CD14-positive monocyte (primary cell): ENCODE results near the gene SMIM13. TPM values are rescaled to one million over a fixed set of nuclear protein-coding genes. Genes with fewer than 3 reads are reported as not detected.

Experiments used
- DNase-seq, 3 donors: peaks; one replicate each; pipeline ENCODE4 v3.0.0-alpha.2; 2011 to 2022
- H2AFZ ChIP-seq: 2 replicates; pipeline ENCODE4 v1.6.0; 2012; ENCODE audit warnings: mild to moderate bottlenecking, low read depth, low read length, inconsistent platforms; ENCODE audit not compliant: insufficient read depth, poor library complexity, severe bottlenecking
- H3K27ac ChIP-seq, 2 donors: 1 replicate in 1 of 2; 2 replicates in 1 of 2; pipeline ENCODE4 v1.5.1; 2012 to 2013; ENCODE audit warnings: low read length in 2 of 2, control low read depth in 1 of 2, inconsistent platforms in 1 of 2, low read depth in 1 of 2, mild to moderate bottlenecking in 1 of 2
- H3K27me3 ChIP-seq, 2 donors: one replicate each; pipeline versions ENCODE4 v1.6.0 to v1.6.1; 2011 to 2013; ENCODE audit warnings: low read length in 2 of 2; ENCODE audit not compliant: control insufficient read depth in 2 of 2, insufficient read depth in 2 of 2
- H3K36me3 ChIP-seq, 2 donors: replicated peaks in 1 of 2; 1 replicate in 1 of 2; 2 replicates in 1 of 2; pipeline versions ENCODE4 v1.5.1 to v1.6.1; 2012 to 2013; ENCODE audit warnings: low read length in 2 of 2, control low read depth in 1 of 2, inconsistent platforms in 1 of 2, mild to moderate bottlenecking in 1 of 2; ENCODE audit not compliant: insufficient read depth in 2 of 2, control insufficient read depth in 1 of 2
- H3K4me1 ChIP-seq, 2 donors: 1 replicate in 1 of 2; 2 replicates in 1 of 2; pipeline versions ENCODE4 v1.5.1 to v1.6.1; 2012 to 2013; ENCODE audit warnings: low read length in 2 of 2, control low read depth in 1 of 2, inconsistent platforms in 1 of 2, mild to moderate bottlenecking in 1 of 2, moderate library complexity in 1 of 2; ENCODE audit not compliant: insufficient read depth in 2 of 2, control insufficient read depth in 1 of 2
- H3K4me2 ChIP-seq: replicated peaks from 2 replicates; pipeline ENCODE3; 2012; ENCODE audit warnings: low read length, moderate library complexity, mild to moderate bottlenecking; ENCODE audit not compliant: poor library complexity, severe bottlenecking; ENCODE audit errors: extremely low read depth
- H3K4me3 ChIP-seq, 3 experiments: fragments of 200-600 bp in 1 of 3; sonication (generic) in 1 of 3; replicated peaks in 1 of 3; 1 replicate in 2 of 3; 2 replicates in 1 of 3; pipeline ENCODE4 v1.5.1; 2011 to 2013; ENCODE audit warnings: low read length in 3 of 3, mild to moderate bottlenecking in 3 of 3, control low read depth in 2 of 3, low read depth in 2 of 3, inconsistent platforms in 1 of 3, moderate library complexity in 1 of 3
- H3K79me2 ChIP-seq: 2 replicates; pipeline ENCODE4 v1.6.0; 2012; ENCODE audit warnings: mild to moderate bottlenecking, control low read depth, inconsistent platforms, low read length, moderate library complexity; ENCODE audit not compliant: insufficient read depth
- H3K9ac ChIP-seq: 2 replicates; pipeline ENCODE4 v1.6.0; 2017; ENCODE audit warnings: low read length, mild to moderate bottlenecking; ENCODE audit not compliant: insufficient read depth, poor library complexity, severe bottlenecking
- H3K9me3 ChIP-seq, 2 donors: replicated peaks in 1 of 2; 1 replicate in 1 of 2; 2 replicates in 1 of 2; pipeline versions ENCODE4 v1.5.1 to v1.6.1; 2012 to 2013; ENCODE audit warnings: low read length in 2 of 2, control low read depth in 1 of 2; ENCODE audit not compliant: control insufficient read depth in 1 of 2, insufficient read depth in 1 of 2
- H4K20me1 ChIP-seq: 2 replicates; pipeline ENCODE4 v1.6.0; 2012; ENCODE audit warnings: mild to moderate bottlenecking, low read length, control low read depth, moderate library complexity; ENCODE audit not compliant: insufficient read depth
- H3K27ac Mint-ChIP-seq, 7 donors: one replicate each; pipeline ENCODE4 v1.8.0; 2020; ENCODE audit warnings: mild to moderate bottlenecking in 7 of 7, mixed read lengths in 7 of 7, moderate library complexity in 6 of 7, inconsistent platforms in 2 of 7
- H3K27me3 Mint-ChIP-seq, 3 donors: one replicate each; pipeline ENCODE4 v1.8.0; 2021 to 2022; ENCODE audit warnings: low read depth in 3 of 3, mild to moderate bottlenecking in 3 of 3, mixed read lengths in 3 of 3, moderate library complexity in 3 of 3, inconsistent platforms in 1 of 3
- H3K36me3 Mint-ChIP-seq, 2 donors: one replicate each; pipeline ENCODE4 v1.8.0; 2020; ENCODE audit warnings: mixed read lengths in 2 of 2, inconsistent platforms in 1 of 2, mild to moderate bottlenecking in 1 of 2
- H3K4me1 Mint-ChIP-seq: one replicate; pipeline ENCODE4 v1.8.0; 2020; ENCODE audit warnings: mild to moderate bottlenecking, mixed read lengths
- H3K4me3 Mint-ChIP-seq, 2 donors: one replicate each; pipeline ENCODE4 v1.8.0; 2020; ENCODE audit warnings: mild to moderate bottlenecking in 2 of 2, mixed read lengths in 2 of 2, moderate library complexity in 1 of 2
- H3K9me3 Mint-ChIP-seq, 7 donors: one replicate each; pipeline ENCODE4 v1.8.0; 2020 to 2022; ENCODE audit warnings: mixed read lengths in 7 of 7, mild to moderate bottlenecking in 6 of 7, moderate library complexity in 6 of 7, inconsistent platforms in 2 of 7
- CTCF ChIP-seq: fragments of 200-600 bp; IDR thresholded peaks from one replicate; pipeline ENCODE4 v1.8.0; 2022; ENCODE audit warnings: antibody characterized with exemption, mild to moderate bottlenecking
- WGBS: methylation state at CpG from one replicate; pipeline ENCODE4 v1.1.5; 2013; ENCODE audit warnings: missing lambda C conversion rate; ENCODE audit not compliant: insufficient coverage; 5-methylcytosine and 5-hydroxymethylcytosine counted together
- intact Hi-C, 2 donors: fragments of 100-400 bp; cut with micrococcal nuclease; formaldehyde crosslinking; loops; one replicate each; pipeline versions ENCODE4 v1.15.0 to v1.15.1; 2023
- polyA plus RNA-seq, 3 donors: library from polyadenylated mRNA; depleted of rRNA in 1 of 3; unstranded in 2 of 3; stranded (reverse) in 1 of 3; fragments of 300-500 nt in 2 of 3; fragments of >200 nt in 1 of 3; fragmentation: Illumina TruSeq in 2 of 3; gene quantifications; 1 replicate in 2 of 3; 2 replicates in 1 of 3; pipeline ENCODE4 v1.2.3, GENCODE V29; 2012 to 2021

SMIM13 gene
- polyA plus RNA-seq, 3 donors, result 1.4 to 3.4 (median 2.4) TPM

GRCh38 chr6:11126876-11127275 is 33.2 kb downstream of the SMIM13 start:
- H3K79me2 ChIP-seq, result peaks cover 30% of the 10 kb centered on the region
- H3K4me1 ChIP-seq, result no peaks in the 10 kb centered on the region
- 90% methylated on average over 1 of the region's 2 CpGs for WGBS
- H3K4me3 ChIP-seq, result no peak overlapping the region
- no peak overlapping the region for H3K27ac ChIP-seq
- Mint-ChIP-seq H3K4me3 (no peak overlapping the region), H3K27me3 (peaks cover 0 to 4% (median 0%) of the 10 kb centered on the region in 3 donors), H3K27ac (peak overlapping the region in 1 of 7 donors; percentile 23), H3K36me3 (peaks cover 15 to 19% of the 10 kb centered on the region in 2 donors), H3K4me1 (no peaks in the 10 kb centered on the region), H3K9me3 (peaks cover 0 to 11% (median 4%) of the 10 kb centered on the region in 7 donors)
- intact Hi-C loops, result no loop called here
- no peak overlapping the region for H3K4me2 ChIP-seq
- no peak for TF ChIP-seq CTCF
- H3K27me3 ChIP-seq, result no peaks in the 10 kb centered on the region
- H3K36me3 ChIP-seq, result peaks cover 0 to 12% of the 10 kb centered on the region in 2 donors
- peaks cover 0 to 6% of the 10 kb centered on the region in 2 donors for H3K9me3 ChIP-seq
- peaks cover 23% of the 10 kb centered on the region for H4K20me1 ChIP-seq
- H3K9ac ChIP-seq, result no peak overlapping the region
- no peak for DNase-seq
- no peak overlapping the region for H2AFZ ChIP-seq

GRCh38 chr6:11128608-11129007 is 35.0 kb downstream of the SMIM13 start:
- Histone ChIP-seq H2AFZ (no peak overlapping the region), H4K20me1 (peaks cover 23% of the 10 kb centered on the region), H3K4me2 (no peak overlapping the region), H3K4me3 (no peak overlapping the region), H3K27ac (no peak overlapping the region), H3K79me2 (peaks cover 25% of the 10 kb centered on the region), H3K9me3 (peaks cover 0 to 6% of the 10 kb centered on the region in 2 donors), H3K36me3 (peaks cover 0 to 12% of the 10 kb centered on the region in 2 donors), H3K9ac (no peak overlapping the region), H3K4me1 (no peaks in the 10 kb centered on the region), H3K27me3 (no peaks in the 10 kb centered on the region)
- DNase-seq, result no peak
- intact Hi-C loops, result no loop called here
- no peak for TF ChIP-seq CTCF
- peaks cover 0 to 4% (median 1%) of the 10 kb centered on the region in 3 donors for H3K27me3 Mint-ChIP-seq
- no CpG with 5 or more reads among the region's 2 CpGs for WGBS
- no peak overlapping the region for H3K4me3 Mint-ChIP-seq
- H3K27ac Mint-ChIP-seq, result no peak overlapping the region
- H3K36me3 Mint-ChIP-seq, result peaks cover 15 to 19% of the 10 kb centered on the region in 2 donors
- no peaks in the 10 kb centered on the region for H3K4me1 Mint-ChIP-seq
- peaks cover 0 to 11% (median 4%) of the 10 kb centered on the region in 7 donors for H3K9me3 Mint-ChIP-seq
